ENCODE results near the gene BAZ2B.

The BAZ2B gene

DNA sequence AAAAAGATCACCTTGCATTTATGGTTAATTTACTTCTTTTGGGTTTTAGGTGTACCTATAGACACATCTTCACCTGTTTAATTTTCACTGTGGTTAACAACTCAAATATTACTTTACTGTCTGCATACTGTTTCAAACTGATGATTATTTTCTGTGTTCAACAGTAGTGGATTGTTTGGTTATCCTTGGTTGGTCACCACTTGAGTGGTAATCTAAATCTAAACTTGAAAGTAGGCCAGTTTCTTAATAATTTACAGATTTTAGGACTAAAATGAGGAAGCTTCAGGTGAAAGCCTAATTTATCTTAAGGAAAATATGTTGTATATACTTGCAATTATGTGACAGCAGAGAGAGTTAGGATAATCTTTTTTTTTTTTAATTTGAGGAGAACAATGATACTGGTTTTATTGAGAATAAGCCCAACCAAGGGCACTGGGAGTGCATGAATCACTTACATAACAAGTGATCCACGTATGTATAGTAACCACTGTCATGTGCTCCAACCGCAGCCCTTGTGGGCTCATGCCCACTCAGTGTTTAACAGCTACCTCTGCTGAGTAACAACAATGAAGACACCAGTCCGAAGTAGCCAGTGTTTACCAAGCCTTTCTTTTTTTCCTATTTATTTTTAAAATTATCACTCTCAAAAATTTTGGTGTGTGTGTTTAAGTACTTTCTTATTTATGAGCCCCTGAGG, 298.8 kb downstream of the BAZ2B start:
- Histone ChIP-seq H3K4me2 (ENCODE audit: low read depth, low read length) (no peak overlapping the region), H3K9me2 (replicated peaks; ENCODE audit: insufficient read depth, low read length) (no peaks in the 10 kb centered on the region), H3K27ac (ENCODE audit: low read length) (no peak overlapping the region), H2AFZ (ENCODE audit: low read length) (no peak overlapping the region), H3K9me3 (replicated peaks; ENCODE audit: insufficient read depth, low read length) (no peaks in the 10 kb centered on the region), H4K20me1 (ENCODE audit: insufficient read depth, low read length) (no peaks in the 10 kb centered on the region), H3K9ac (ENCODE audit: low read length) (no peak overlapping the region), H3K27me3 (replicated peaks; ENCODE audit: insufficient read depth, low read length) (no peaks in the 10 kb centered on the region), H3K4me1 (ENCODE audit: low read length) (no peaks in the 10 kb centered on the region), H3F3A (ENCODE audit: insufficient read depth, low read length) (no peaks in the 10 kb centered on the region), H3K4me3 (ENCODE audit: low read length) (no peak overlapping the region), H3K36me3 (replicated peaks; ENCODE audit: insufficient read depth, low read length) (no peaks in the 10 kb centered on the region), H3K79me2 (ENCODE audit: low read length) (no peaks in the 10 kb centered on the region)
- TF ChIP-seq, protein P1, sequence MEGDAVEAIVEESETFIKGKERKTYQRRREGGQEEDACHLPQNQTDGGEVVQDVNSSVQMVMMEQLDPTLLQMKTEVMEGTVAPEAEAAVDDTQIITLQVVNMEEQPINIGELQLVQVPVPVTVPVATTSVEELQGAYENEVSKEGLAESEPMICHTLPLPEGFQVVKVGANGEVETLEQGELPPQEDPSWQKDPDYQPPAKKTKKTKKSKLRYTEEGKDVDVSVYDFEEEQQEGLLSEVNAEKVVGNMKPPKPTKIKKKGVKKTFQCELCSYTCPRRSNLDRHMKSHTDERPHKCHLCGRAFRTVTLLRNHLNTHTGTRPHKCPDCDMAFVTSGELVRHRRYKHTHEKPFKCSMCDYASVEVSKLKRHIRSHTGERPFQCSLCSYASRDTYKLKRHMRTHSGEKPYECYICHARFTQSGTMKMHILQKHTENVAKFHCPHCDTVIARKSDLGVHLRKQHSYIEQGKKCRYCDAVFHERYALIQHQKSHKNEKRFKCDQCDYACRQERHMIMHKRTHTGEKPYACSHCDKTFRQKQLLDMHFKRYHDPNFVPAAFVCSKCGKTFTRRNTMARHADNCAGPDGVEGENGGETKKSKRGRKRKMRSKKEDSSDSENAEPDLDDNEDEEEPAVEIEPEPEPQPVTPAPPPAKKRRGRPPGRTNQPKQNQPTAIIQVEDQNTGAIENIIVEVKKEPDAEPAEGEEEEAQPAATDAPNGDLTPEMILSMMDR (IDR thresholded peaks at IDR 0.05; ENCODE audit: low read length) = no peak
- TF ChIP-seq EZH2 (optimal IDR thresholded peaks at IDR 0.05; ENCODE audit: low read depth, low read length) = no peak
- no peak for TF ChIP-seq EZH2phosphoT487 (IDR thresholded peaks at IDR 0.05; ENCODE audit: low read length)
- DNase-seq = no peak

DNA sequence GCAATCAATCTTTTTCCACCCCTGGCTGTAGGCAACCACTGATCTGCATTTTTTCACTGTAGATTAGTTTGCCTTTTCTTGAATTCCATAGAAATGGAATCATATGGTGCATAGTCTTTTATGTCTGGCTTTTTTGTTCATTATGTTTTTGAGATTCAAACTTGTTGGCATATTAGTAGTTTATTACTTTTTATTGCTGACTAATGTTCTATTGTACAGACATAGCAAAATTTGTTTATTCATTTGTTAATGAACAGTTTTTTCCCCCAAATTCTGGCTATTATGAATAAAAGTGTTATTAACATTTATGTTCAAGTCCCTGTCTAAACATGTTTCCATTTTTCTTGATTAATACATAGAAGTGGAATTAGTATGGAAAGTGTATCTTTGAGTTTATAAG, 308.4 kb downstream of the BAZ2B start:
- Histone ChIP-seq H3F3A (ENCODE audit: insufficient read depth, low read length) (no peaks in the 10 kb centered on the region), H3K4me2 (ENCODE audit: low read depth, low read length) (no peak overlapping the region), H2AFZ (ENCODE audit: low read length) (no peak overlapping the region), H3K27me3 (replicated peaks; ENCODE audit: insufficient read depth, low read length) (no peaks in the 10 kb centered on the region), H3K9ac (ENCODE audit: low read length) (no peak overlapping the region), H3K9me2 (replicated peaks; ENCODE audit: insufficient read depth, low read length) (no peaks in the 10 kb centered on the region), H3K27ac (ENCODE audit: low read length) (no peak overlapping the region), H3K4me1 (ENCODE audit: low read length) (no peaks in the 10 kb centered on the region), H4K20me1 (ENCODE audit: insufficient read depth, low read length) (no peaks in the 10 kb centered on the region), H3K4me3 (ENCODE audit: low read length) (no peak overlapping the region), H3K9me3 (replicated peaks; ENCODE audit: insufficient read depth, low read length) (no peaks in the 10 kb centered on the region), H3K36me3 (replicated peaks; ENCODE audit: insufficient read depth, low read length) (no peaks in the 10 kb centered on the region), H3K79me2 (ENCODE audit: low read length) (no peaks in the 10 kb centered on the region)
- DNase-seq = no peak
- TF ChIP-seq EZH2 (optimal IDR thresholded peaks at IDR 0.05; ENCODE audit: low read depth, low read length) (no peak), EZH2phosphoT487 (IDR thresholded peaks at IDR 0.05; ENCODE audit: low read length) (no peak)
- TF ChIP-seq, protein P1 (IDR thresholded peaks at IDR 0.05; ENCODE audit: low read length) = no peak

DNA sequence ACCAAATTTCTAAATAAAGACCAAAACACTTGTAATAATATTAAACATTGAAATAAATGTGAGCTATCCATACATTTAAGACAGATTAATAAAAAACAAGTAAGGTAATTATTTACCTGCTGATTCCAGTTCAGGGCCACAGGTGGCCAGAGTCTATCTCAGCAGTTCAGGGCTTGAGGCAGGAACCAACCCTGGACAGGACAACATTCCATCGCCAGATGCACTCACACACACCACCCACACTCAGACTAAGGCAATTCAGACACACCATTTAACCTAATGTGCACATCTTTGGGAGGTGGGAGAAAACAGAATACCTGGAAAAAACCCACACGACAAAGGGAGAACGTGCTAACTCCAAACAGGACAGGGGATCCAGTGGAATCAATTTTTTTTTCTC, 315.8 kb downstream of the BAZ2B start:
- H3K9ac ChIP-seq (ENCODE audit: low read length) = no peak overlapping the region
- no peak overlapping the region for H2AFZ ChIP-seq (ENCODE audit: low read length)
- H4K20me1 ChIP-seq (ENCODE audit: insufficient read depth, low read length) = no peaks in the 10 kb centered on the region
- no peaks in the 10 kb centered on the region for H3F3A ChIP-seq (ENCODE audit: insufficient read depth, low read length)
- H3K79me2 ChIP-seq (ENCODE audit: low read length) = no peaks in the 10 kb centered on the region
- peaks cover 6% of the 10 kb centered on the region; the same call in 1 of the 2 replicates for H3K4me1 ChIP-seq (ENCODE audit: low read length)
- H3K27me3 ChIP-seq (replicated peaks; ENCODE audit: insufficient read depth, low read length) = no peaks in the 10 kb centered on the region
- H3K9me3 ChIP-seq (replicated peaks; ENCODE audit: insufficient read depth, low read length) = no peaks in the 10 kb centered on the region
- no peaks in the 10 kb centered on the region for H3K36me3 ChIP-seq (replicated peaks; ENCODE audit: insufficient read depth, low read length)
- no peaks in the 10 kb centered on the region for H3K9me2 ChIP-seq (replicated peaks; ENCODE audit: insufficient read depth, low read length)
- TF ChIP-seq EZH2 (optimal IDR thresholded peaks at IDR 0.05; ENCODE audit: low read depth, low read length) (no peak), EZH2phosphoT487 (IDR thresholded peaks at IDR 0.05; ENCODE audit: low read length) (no peak)
- TF ChIP-seq, protein P1 (IDR thresholded peaks at IDR 0.05; ENCODE audit: low read length) = no peak
- no peak overlapping the region for H3K27ac ChIP-seq (ENCODE audit: low read length)
- DNase-seq = no peak
- H3K4me3 ChIP-seq (ENCODE audit: low read length) = no peak overlapping the region
- no peak overlapping the region for H3K4me2 ChIP-seq (ENCODE audit: low read depth, low read length)

Measured in MM.1S (cell line).